Retinal pigment epithelial cell (primary cell): Measurements from ENCODE around the gene MCF2L.
"Not testable (repeated sequence)": the region's sequence is repeated elsewhere in the genome, so short reads cannot be mapped to it uniquely, and the experiment has no call there.

Experiments
- DNase-seq: peaks from one replicate; pipeline ENCODE4 v3.0.0-alpha.2; 2010; ENCODE audit warnings: low read depth
- H3K4me3 ChIP-seq: 2 replicates; pipeline ENCODE4 v1.5.1; 2011; ENCODE audit warnings: mild to moderate bottlenecking, low read length, control low read depth, moderate library complexity
- TF ChIP-seq, protein P1 (sequence below): conservative IDR thresholded peaks from 2 replicates; pipeline ENCODE4 v1.5.1; 2011; ENCODE audit warnings: low read depth, low read length, control low read depth, inconsistent platforms

The MCF2L gene

DNA sequence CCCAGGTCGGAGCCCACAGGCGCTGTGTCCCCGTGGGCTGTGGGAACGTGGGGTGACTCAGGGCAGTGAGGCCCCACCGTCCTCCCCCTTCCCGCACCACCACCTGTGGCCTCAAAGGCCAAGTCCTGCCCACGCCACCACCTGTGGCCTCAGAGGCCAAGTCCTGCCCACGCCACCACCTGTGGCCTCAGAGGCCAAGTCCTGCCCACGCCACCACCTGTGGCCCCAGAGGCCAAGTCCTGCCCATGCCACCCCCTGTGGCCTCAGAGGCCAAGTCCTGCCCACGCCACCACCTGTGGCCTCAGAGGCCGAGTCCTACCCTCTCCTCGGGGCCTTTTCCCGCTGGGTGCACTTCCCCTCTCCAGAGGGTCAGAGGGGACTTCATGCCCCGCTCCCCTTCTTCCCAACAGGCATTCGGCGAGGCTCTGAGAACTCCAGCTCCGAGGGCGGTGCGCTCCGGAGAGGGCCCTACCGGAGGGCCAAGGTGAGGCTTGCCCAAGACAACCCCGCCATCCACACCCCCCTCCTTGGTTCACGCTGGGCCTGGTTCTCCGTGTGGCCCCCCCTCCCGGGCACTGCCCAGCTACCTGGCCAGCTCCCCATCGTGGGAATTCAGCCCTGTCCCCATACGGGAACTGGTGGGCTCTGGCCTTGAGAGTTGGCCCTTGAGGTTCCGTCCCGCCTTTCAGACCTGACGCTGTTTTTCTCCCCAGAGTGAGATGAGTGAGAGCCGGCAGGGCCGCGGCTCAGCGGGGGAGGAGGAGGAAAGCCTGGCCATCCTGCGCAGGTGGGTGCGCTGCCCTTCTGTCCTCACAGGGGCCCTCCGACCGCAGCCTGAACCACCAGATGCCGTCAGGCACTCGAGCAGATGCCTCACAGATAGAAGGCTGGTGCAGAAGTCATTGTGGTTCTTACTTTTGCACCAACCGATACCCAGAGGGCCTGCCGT, 109.2 kb downstream of the MCF2L start:
- TF ChIP-seq, protein P1, sequence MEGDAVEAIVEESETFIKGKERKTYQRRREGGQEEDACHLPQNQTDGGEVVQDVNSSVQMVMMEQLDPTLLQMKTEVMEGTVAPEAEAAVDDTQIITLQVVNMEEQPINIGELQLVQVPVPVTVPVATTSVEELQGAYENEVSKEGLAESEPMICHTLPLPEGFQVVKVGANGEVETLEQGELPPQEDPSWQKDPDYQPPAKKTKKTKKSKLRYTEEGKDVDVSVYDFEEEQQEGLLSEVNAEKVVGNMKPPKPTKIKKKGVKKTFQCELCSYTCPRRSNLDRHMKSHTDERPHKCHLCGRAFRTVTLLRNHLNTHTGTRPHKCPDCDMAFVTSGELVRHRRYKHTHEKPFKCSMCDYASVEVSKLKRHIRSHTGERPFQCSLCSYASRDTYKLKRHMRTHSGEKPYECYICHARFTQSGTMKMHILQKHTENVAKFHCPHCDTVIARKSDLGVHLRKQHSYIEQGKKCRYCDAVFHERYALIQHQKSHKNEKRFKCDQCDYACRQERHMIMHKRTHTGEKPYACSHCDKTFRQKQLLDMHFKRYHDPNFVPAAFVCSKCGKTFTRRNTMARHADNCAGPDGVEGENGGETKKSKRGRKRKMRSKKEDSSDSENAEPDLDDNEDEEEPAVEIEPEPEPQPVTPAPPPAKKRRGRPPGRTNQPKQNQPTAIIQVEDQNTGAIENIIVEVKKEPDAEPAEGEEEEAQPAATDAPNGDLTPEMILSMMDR, result no peak
- H3K4me3 ChIP-seq, result no peak overlapping the region
- no peak for DNase-seq

GRCh38 chr13:113078902-113079780, 110.1 kb downstream of the MCF2L start:
- TF ChIP-seq, protein P1, result no peak
- H3K4me3 ChIP-seq, result no peak overlapping the region
- no peak for DNase-seq

DNA sequence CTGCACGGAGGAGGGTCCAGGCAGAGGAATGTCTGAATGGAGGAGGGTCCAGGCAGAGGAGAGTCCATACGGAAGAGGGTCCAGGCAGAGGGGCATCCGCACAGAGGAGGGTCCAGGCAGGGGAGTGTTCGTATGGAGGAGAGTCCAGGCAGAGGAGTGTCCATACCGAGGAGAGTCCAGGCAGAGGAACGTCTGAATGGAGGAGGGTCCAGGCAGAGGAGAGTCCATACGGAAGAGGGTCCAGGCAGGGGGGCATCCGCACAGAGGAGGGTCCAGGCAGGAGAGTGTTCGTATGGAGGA, 110.7 kb downstream of the MCF2L start:
- DNase-seq, H3K4me3 ChIP-seq: not testable (repeated sequence)

DNA sequence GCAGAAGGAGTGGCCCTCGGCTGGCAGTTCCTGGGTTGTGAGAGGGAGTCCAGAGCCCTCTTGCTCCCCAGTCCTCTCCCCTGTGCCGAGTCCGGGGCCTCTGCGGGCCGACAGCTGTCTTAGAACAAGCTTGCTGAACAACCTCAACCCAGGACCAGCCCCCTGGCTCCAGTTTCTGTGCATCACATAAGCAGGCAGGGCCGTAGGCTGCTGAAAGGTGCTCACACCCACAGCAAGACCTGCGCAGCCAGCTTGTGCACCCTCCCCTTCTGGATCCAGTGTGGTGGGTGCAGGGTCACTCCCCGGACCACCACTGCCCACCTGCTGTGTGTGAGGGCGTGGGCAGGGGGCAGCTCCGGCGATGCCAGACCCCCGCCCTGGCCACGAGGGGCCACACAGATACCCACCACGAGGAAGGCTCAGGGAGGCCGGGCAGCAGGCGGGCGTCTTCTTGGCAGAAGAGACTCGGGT, 111.4 kb downstream of the MCF2L start:
- TF ChIP-seq, protein P1, result no peak
- DNase-seq, result no peak
- H3K4me3 ChIP-seq, result no peak overlapping the region

GRCh38 chr13:113080901-113081521, 112.0 kb downstream of the MCF2L start:
- no peak for DNase-seq
- no peak overlapping the region for H3K4me3 ChIP-seq
- TF ChIP-seq, protein P1, result no peak

GRCh38 chr13:113082198-113083021, 113.4 kb downstream of the MCF2L start:
- TF ChIP-seq, protein P1, result no peak
- no peak for DNase-seq
- no peak overlapping the region for H3K4me3 ChIP-seq
